Esophagus (tissue), 2 donors: ENCODE results near the gene RNF213. TPM values are rescaled to one million over a fixed set of nuclear protein-coding genes. Genes with fewer than 3 reads are reported as not detected.

Experiments
- H3K27ac ChIP-seq, 2 donors: one replicate each; pipeline ENCODE4 v1.5.1; 2013; ENCODE audit warnings: low read depth in 2 of 2, mild to moderate bottlenecking in 2 of 2, inconsistent platforms in 1 of 2, low read length in 1 of 2, moderate library complexity in 1 of 2
- H3K27me3 ChIP-seq, 2 donors: one replicate each; pipeline ENCODE4 v1.6.1; 2013; ENCODE audit warnings: low read length in 2 of 2, control low read depth in 1 of 2, mild to moderate bottlenecking in 1 of 2; ENCODE audit not compliant: insufficient read depth in 2 of 2, control insufficient read depth in 1 of 2
- H3K36me3 ChIP-seq, 2 donors: one replicate each; pipeline ENCODE4 v1.6.1; 2013; ENCODE audit warnings: low read length in 1 of 2; ENCODE audit not compliant: control insufficient read depth in 2 of 2, insufficient read depth in 2 of 2
- H3K4me1 ChIP-seq, 2 donors: one replicate each; pipeline ENCODE4 v1.6.1; 2013; ENCODE audit warnings: low read length in 1 of 2; ENCODE audit not compliant: control insufficient read depth in 2 of 2, insufficient read depth in 2 of 2
- H3K4me3 ChIP-seq, 2 donors: one replicate each; pipeline ENCODE4 v1.5.1; 2013; ENCODE audit warnings: low read length in 2 of 2, mild to moderate bottlenecking in 2 of 2, low read depth in 1 of 2, moderate library complexity in 1 of 2
- H3K9me3 ChIP-seq, 2 donors: one replicate each; pipeline ENCODE4 v1.6.1; 2013; ENCODE audit warnings: mild to moderate bottlenecking in 2 of 2, low read depth in 1 of 2, low read length in 1 of 2, moderate library complexity in 1 of 2; ENCODE audit not compliant: control insufficient read depth in 2 of 2, insufficient read depth in 1 of 2
- WGBS, 2 donors: extraction: QIAGEN DNeasy Blood & Tissue Kit; methylation state at CpG; one replicate each; pipeline ENCODE4 v1.1.7; 2013; 5-methylcytosine and 5-hydroxymethylcytosine counted together
- polyA plus RNA-seq, 2 donors: library from polyadenylated mRNA; stranded (reverse); fragments of 200-250 nt; gene quantifications; one replicate each; pipeline ENCODE4 v1.2.3, GENCODE V29; 2013
- donor health status: healthy with polysubstance abuse.
- donor health status: Bipolar disorder and iron deficiency.

The RNF213 gene
- polyA plus RNA-seq, 2 donors, result 17.9 to 54.7 TPM

GRCh38 chr17:80424878-80425765, 164.5 kb downstream of the RNF213 start:
- 82 to 84% methylated on average over 27 of the region's 27 CpGs for WGBS, 2 donors

GRCh38 chr17:80425835-80426426, 165.3 kb downstream of the RNF213 start:
- Histone ChIP-seq H3K9me3 (no peaks in the 10 kb centered on the region), H3K4me1 (peaks cover 0 to 7% of the 10 kb centered on the region in 2 donors), H3K36me3 (no peaks in the 10 kb centered on the region), H3K4me3 (no peak overlapping the region), H3K27me3 (no peaks in the 10 kb centered on the region), H3K27ac (no peak overlapping the region)
- 83 to 84% methylated on average over 9 of the region's 9 CpGs for WGBS, 2 donors

More at GRCh38 chr17:80424878-80425765, 164.5 kb downstream of the RNF213 start:
- no peak overlapping the region for H3K27ac ChIP-seq
- H3K9me3 ChIP-seq, result no peaks in the 10 kb centered on the region
- H3K4me3 ChIP-seq, result no peak overlapping the region
- H3K36me3 ChIP-seq, result no peaks in the 10 kb centered on the region
- no peaks in the 10 kb centered on the region for H3K27me3 ChIP-seq
- peaks cover 0 to 7% of the 10 kb centered on the region in 2 donors for H3K4me1 ChIP-seq

- Histone ChIP-seq H3K9me3 (no peaks in the 10 kb centered on the region), H3K27me3 (no peaks in the 10 kb centered on the region), H3K4me1 (peaks cover 0 to 7% of the 10 kb centered on the region in 2 donors), H3K36me3 (no peaks in the 10 kb centered on the region), H3K27ac (no peak overlapping the region), H3K4me3 (no peak overlapping the region)
- WGBS, 2 donors, result 34 to 36% methylated on average over 23 to 24 of the region's 24 CpGs
Observed at GRCh38 chr17:80426671-80427326, 166.1 kb downstream of the RNF213 start.

GRCh38 chr17:80427366-80428282, 167.0 kb downstream of the RNF213 start:
- peaks cover 0 to 7% of the 10 kb centered on the region in 2 donors for H3K4me1 ChIP-seq
- no peaks in the 10 kb centered on the region for H3K9me3 ChIP-seq
- H3K4me3 ChIP-seq, result no peak overlapping the region
- H3K36me3 ChIP-seq, result no peaks in the 10 kb centered on the region
- WGBS, 2 donors, result 88 to 89% methylated on average over 26 to 27 of the region's 27 CpGs
- H3K27me3 ChIP-seq, result no peaks in the 10 kb centered on the region
- no peak overlapping the region for H3K27ac ChIP-seq

GRCh38 chr17:80428363-80428762, 167.7 kb downstream of the RNF213 start:
- Histone ChIP-seq H3K4me1 (peaks cover 0 to 4% of the 10 kb centered on the region in 2 donors), H3K9me3 (no peaks in the 10 kb centered on the region), H3K4me3 (no peak overlapping the region), H3K27ac (no peak overlapping the region), H3K27me3 (no peaks in the 10 kb centered on the region), H3K36me3 (no peaks in the 10 kb centered on the region)
- 89 to 90% methylated on average over 12 of the region's 12 CpGs for WGBS, 2 donors

GRCh38 chr17:80428796-80429195, 168.1 kb downstream of the RNF213 start:
- Histone ChIP-seq H3K27me3 (no peaks in the 10 kb centered on the region), H3K4me3 (no peak overlapping the region), H3K4me1 (peaks cover 0 to 1% of the 10 kb centered on the region in 2 donors), H3K36me3 (no peaks in the 10 kb centered on the region), H3K27ac (no peak overlapping the region), H3K9me3 (no peaks in the 10 kb centered on the region)
- WGBS, 2 donors, result 79 to 82% methylated on average over 11 of the region's 11 CpGs

- Histone ChIP-seq H3K4me1 (no peaks in the 10 kb centered on the region), H3K4me3 (no peak overlapping the region), H3K27ac (no peak overlapping the region), H3K9me3 (no peaks in the 10 kb centered on the region), H3K27me3 (no peaks in the 10 kb centered on the region), H3K36me3 (no peaks in the 10 kb centered on the region)
- WGBS, 2 donors, result 94 to 95% methylated on average over 33 of the region's 33 CpGs
Observed at GRCh38 chr17:80429356-80430275, 169.0 kb downstream of the RNF213 start.

- no peaks in the 10 kb centered on the region for H3K36me3 ChIP-seq
- WGBS, 2 donors, result 60 to 71% methylated on average over 15 of the region's 15 CpGs
- H3K4me1 ChIP-seq, result no peaks in the 10 kb centered on the region
- H3K9me3 ChIP-seq, result no peaks in the 10 kb centered on the region
- H3K27ac ChIP-seq, result no peak overlapping the region
- H3K4me3 ChIP-seq, result no peak overlapping the region
- H3K27me3 ChIP-seq, result no peaks in the 10 kb centered on the region
Observed at GRCh38 chr17:80430446-80431245, 170.0 kb downstream of the RNF213 start.
